Activated naive CD8-positive, alpha-beta T cell treated with anti-CD3 and anti-CD28 coated beads for 36 hours (primary cell): Measurements from ENCODE around the gene BLID. TPM values are rescaled to one million over a fixed set of nuclear protein-coding genes. Genes with fewer than 3 reads are reported as not detected.

ENCODE experiments used
- DNase-seq: peaks from one replicate; pipeline ENCODE4 v3.0.0; 2021
- H3K27ac Mint-ChIP-seq: one replicate; pipeline ENCODE4 v1.8.0; 2022; ENCODE audit warnings: mild to moderate bottlenecking, moderate library complexity, mixed read lengths
- H3K27me3 Mint-ChIP-seq: one replicate; pipeline ENCODE4 v1.8.0; 2022; ENCODE audit warnings: mild to moderate bottlenecking, mixed read lengths
- H3K36me3 Mint-ChIP-seq: one replicate; pipeline ENCODE4 v1.8.0; 2021; ENCODE audit warnings: mild to moderate bottlenecking, mixed read lengths
- H3K4me1 Mint-ChIP-seq: one replicate; pipeline ENCODE4 v1.8.0; 2021; ENCODE audit warnings: mixed read lengths
- H3K4me3 Mint-ChIP-seq: one replicate; pipeline ENCODE4 v1.8.0; 2022; ENCODE audit warnings: mild to moderate bottlenecking, moderate library complexity, mixed read lengths
- H3K9me3 Mint-ChIP-seq: one replicate; pipeline ENCODE4 v1.8.0; 2022; ENCODE audit warnings: mixed read lengths
- total RNA-seq, 2 experiments: library from RNA; stranded (reverse); gene quantifications; one replicate each; pipeline ENCODE4 v1.2.3, GENCODE V29; 2021

Gene BLID
- total RNA-seq, 2 experiments from 2014 or later: not detected

GRCh38 chr11:122103726-122104125 is 12.3 kb downstream of the BLID start:
- peaks cover 25% of the 10 kb centered on the region for H3K27me3 Mint-ChIP-seq
- peaks cover 2% of the 10 kb centered on the region for H3K9me3 Mint-ChIP-seq
- no peak for DNase-seq
- peaks cover 8% of the 10 kb centered on the region for H3K4me1 Mint-ChIP-seq
- H3K27ac Mint-ChIP-seq: no peak overlapping the region
- H3K36me3 Mint-ChIP-seq: no peaks in the 10 kb centered on the region
- no peak overlapping the region for H3K4me3 Mint-ChIP-seq

- Mint-ChIP-seq H3K9me3 (peaks cover 2% of the 10 kb centered on the region), H3K27ac (no peak overlapping the region), H3K4me1 (peaks cover 8% of the 10 kb centered on the region), H3K27me3 (peaks cover 25% of the 10 kb centered on the region), H3K4me3 (no peak overlapping the region), H3K36me3 (no peaks in the 10 kb centered on the region)
- no peak for DNase-seq
These were observed 12.7 kb downstream of the BLID start for GRCh38 chr11:122103321-122103720.

GRCh38 chr11:122102426-122102825 is 13.6 kb downstream of the BLID start:
- no peak overlapping the region for H3K4me3 Mint-ChIP-seq
- H3K27ac Mint-ChIP-seq: no peak overlapping the region
- peaks cover 27% of the 10 kb centered on the region for H3K27me3 Mint-ChIP-seq
- peaks cover 2% of the 10 kb centered on the region for H3K9me3 Mint-ChIP-seq
- no peaks in the 10 kb centered on the region for H3K36me3 Mint-ChIP-seq
- H3K4me1 Mint-ChIP-seq: peaks cover 8% of the 10 kb centered on the region
- DNase-seq: no peak

- no peaks in the 10 kb centered on the region for H3K36me3 Mint-ChIP-seq
- DNase-seq: no peak
- H3K4me1 Mint-ChIP-seq: peaks cover 8% of the 10 kb centered on the region
- no peak overlapping the region for H3K27ac Mint-ChIP-seq
- no peak overlapping the region for H3K4me3 Mint-ChIP-seq
- peaks cover 34% of the 10 kb centered on the region for H3K27me3 Mint-ChIP-seq
- H3K9me3 Mint-ChIP-seq: peaks cover 2% of the 10 kb centered on the region
These were observed 14.3 kb downstream of the BLID start for GRCh38 chr11:122101625-122102291.

- Mint-ChIP-seq H3K27ac (no peak overlapping the region), H3K4me1 (peaks cover 8% of the 10 kb centered on the region), H3K27me3 (peaks cover 41% of the 10 kb centered on the region), H3K4me3 (peak overlapping the region; percentile 33), H3K36me3 (no peaks in the 10 kb centered on the region), H3K9me3 (peaks cover 2% of the 10 kb centered on the region)
- DNase-seq: no peak
These were observed 15.3 kb downstream of the BLID start for GRCh38 chr11:122100756-122101080.

- H3K27ac Mint-ChIP-seq: no peak overlapping the region
- no peaks in the 10 kb centered on the region for H3K36me3 Mint-ChIP-seq
- peak overlapping the region; percentile 33 for H3K4me3 Mint-ChIP-seq
- H3K9me3 Mint-ChIP-seq: peaks cover 2% of the 10 kb centered on the region
- H3K4me1 Mint-ChIP-seq: peaks cover 8% of the 10 kb centered on the region
- peaks cover 44% of the 10 kb centered on the region for H3K27me3 Mint-ChIP-seq
- DNase-seq: no peak
These were observed 15.8 kb downstream of the BLID start for GRCh38 chr11:122100037-122100755.

GRCh38 chr11:122099374-122100036 is 16.5 kb downstream of the BLID start:
- Mint-ChIP-seq H3K4me3 (no peak overlapping the region), H3K36me3 (no peaks in the 10 kb centered on the region), H3K27ac (no peak overlapping the region), H3K4me1 (peaks cover 8% of the 10 kb centered on the region), H3K9me3 (peaks cover 2% of the 10 kb centered on the region), H3K27me3 (peaks cover 41% of the 10 kb centered on the region)
- no peak for DNase-seq

GRCh38 chr11:122098261-122098980 is 17.6 kb downstream of the BLID start:
- Mint-ChIP-seq H3K9me3 (peaks cover 2% of the 10 kb centered on the region), H3K27me3 (peaks cover 38% of the 10 kb centered on the region), H3K36me3 (no peaks in the 10 kb centered on the region), H3K4me1 (peaks cover 8% of the 10 kb centered on the region), H3K27ac (no peak overlapping the region), H3K4me3 (no peak overlapping the region)
- DNase-seq: no peak

- no peak for DNase-seq
- no peaks in the 10 kb centered on the region for H3K36me3 Mint-ChIP-seq
- peaks cover 38% of the 10 kb centered on the region for H3K27me3 Mint-ChIP-seq
These were observed 18.5 kb downstream of the BLID start for GRCh38 chr11:122097419-122098001.

GRCh38 chr11:122096272-122097112 is 19.5 kb downstream of the BLID start:
- Mint-ChIP-seq H3K9me3 (peaks cover 2% of the 10 kb centered on the region), H3K4me3 (no peak overlapping the region), H3K4me1 (peaks cover 8% of the 10 kb centered on the region), H3K36me3 (no peaks in the 10 kb centered on the region), H3K27ac (no peak overlapping the region), H3K27me3 (peaks cover 46% of the 10 kb centered on the region)
- no peak for DNase-seq

More at GRCh38 chr11:122097419-122098001, 18.5 kb downstream of the BLID start:
- H3K27ac Mint-ChIP-seq: no peak overlapping the region
- H3K4me1 Mint-ChIP-seq: peaks cover 8% of the 10 kb centered on the region
- H3K4me3 Mint-ChIP-seq: no peak overlapping the region
- H3K9me3 Mint-ChIP-seq: peaks cover 2% of the 10 kb centered on the region

GRCh38 chr11:122095681-122096262 is 20.2 kb downstream of the BLID start:
- Mint-ChIP-seq H3K27ac (no peak overlapping the region), H3K27me3 (peaks cover 46% of the 10 kb centered on the region), H3K4me1 (peaks cover 2% of the 10 kb centered on the region), H3K4me3 (no peak overlapping the region), H3K36me3 (no peaks in the 10 kb centered on the region), H3K9me3 (peaks cover 2% of the 10 kb centered on the region)
- no peak for DNase-seq

GRCh38 chr11:122094836-122095235 is 21.2 kb downstream of the BLID start:
- H3K27me3 Mint-ChIP-seq: peaks cover 46% of the 10 kb centered on the region
- H3K9me3 Mint-ChIP-seq: peaks cover 1% of the 10 kb centered on the region
- H3K36me3 Mint-ChIP-seq: no peaks in the 10 kb centered on the region
- no peak for DNase-seq
- H3K4me1 Mint-ChIP-seq: no peaks in the 10 kb centered on the region
- no peak overlapping the region for H3K27ac Mint-ChIP-seq
- H3K4me3 Mint-ChIP-seq: no peak overlapping the region

- H3K4me3 Mint-ChIP-seq: no peak overlapping the region
- H3K9me3 Mint-ChIP-seq: no peaks in the 10 kb centered on the region
- no peaks in the 10 kb centered on the region for H3K4me1 Mint-ChIP-seq
- peaks cover 42% of the 10 kb centered on the region for H3K27me3 Mint-ChIP-seq
- H3K36me3 Mint-ChIP-seq: no peaks in the 10 kb centered on the region
- no peak overlapping the region for H3K27ac Mint-ChIP-seq
- DNase-seq: no peak
These were observed 22.2 kb downstream of the BLID start for GRCh38 chr11:122093731-122094275.
